ENCODE measurements around the gene NUDT16L1.

NUDT16L1 gene

GRCh38 chr16:4696172-4696904 lies 3.0 kb downstream of the NUDT16L1 start:
- DNase-seq = no peak

GRCh38 chr16:4696905-4697847 lies 3.8 kb downstream of the NUDT16L1 start:
- DNase-seq = no peak

GRCh38 chr16:4697848-4698291 lies 4.5 kb downstream of the NUDT16L1 start:
- no peak for DNase-seq

GRCh38 chr16:4698321-4699045 lies 5.1 kb downstream of the NUDT16L1 start:
- DNase-seq = no peak

- no peak for DNase-seq
These were observed 5.7 kb downstream of the NUDT16L1 start for GRCh38 chr16:4699046-4699556.

- DNase-seq = no peak
These were observed 7.1 kb downstream of the NUDT16L1 start for GRCh38 chr16:4700380-4700996.

GRCh38 chr16:4700997-4701743 lies 7.8 kb downstream of the NUDT16L1 start:
- no peak for DNase-seq

- no peak for DNase-seq
These were observed 8.6 kb downstream of the NUDT16L1 start for GRCh38 chr16:4701791-4702465.

- no peak for DNase-seq
These were observed 9.1 kb downstream of the NUDT16L1 start for GRCh38 chr16:4702466-4702808.

GRCh38 chr16:4703906-4704305 lies 10.5 kb downstream of the NUDT16L1 start:
- DNase-seq = no peak

- DNase-seq = no peak
These were observed 11.1 kb downstream of the NUDT16L1 start for GRCh38 chr16:4704491-4704890.

- no peak for DNase-seq
These were observed 11.6 kb downstream of the NUDT16L1 start for GRCh38 chr16:4704913-4705312.

- no peak for DNase-seq
These were observed 13.5 kb downstream of the NUDT16L1 start for GRCh38 chr16:4706871-4707270.

GRCh38 chr16:4709481-4709880 lies 16.1 kb downstream of the NUDT16L1 start:
- no peak for DNase-seq

- DNase-seq = no peak
These were observed 20.5 kb downstream of the NUDT16L1 start for GRCh38 chr16:4713663-4714501.

GRCh38 chr16:4714996-4715395 lies 21.6 kb downstream of the NUDT16L1 start:
- no peak for DNase-seq

GRCh38 chr16:4718466-4718865 lies 25.1 kb downstream of the NUDT16L1 start:
- DNase-seq = no peak

- DNase-seq = no peak
These were observed 29.9 kb downstream of the NUDT16L1 start for GRCh38 chr16:4723071-4723767.

GRCh38 chr16:4724661-4725270 lies 31.4 kb downstream of the NUDT16L1 start:
- no peak for DNase-seq
